Liver (tissue), 9 donors: ENCODE measurements around the gene SMOC1. TPM values are rescaled to one million over a fixed set of nuclear protein-coding genes. Genes with fewer than 3 reads are reported as not detected.

ENCODE experiments used
- DNase-seq: peaks from one replicate; pipeline ENCODE4 v3.0.0-alpha.2; 2017; ENCODE audit warnings: low spot score
- H3K27ac ChIP-seq, 2 donors: one replicate each; pipeline ENCODE4 v1.7.0; 2013; ENCODE audit warnings: inconsistent platforms in 2 of 2, low read length in 2 of 2, control low read depth in 1 of 2, low read depth in 1 of 2, mild to moderate bottlenecking in 1 of 2
- H3K27me3 ChIP-seq, 4 donors: one replicate each; pipeline versions ENCODE4 v1.6.1 to v1.7.0; 2013; ENCODE audit warnings: low read length in 3 of 4, inconsistent platforms in 1 of 4, mild to moderate bottlenecking in 1 of 4, moderate library complexity in 1 of 4; ENCODE audit not compliant: control insufficient read depth in 4 of 4, insufficient read depth in 4 of 4
- H3K36me3 ChIP-seq, 4 donors: one replicate each; pipeline versions ENCODE4 v1.6.1 to v1.7.0; 2013; ENCODE audit warnings: low read length in 3 of 4, mild to moderate bottlenecking in 3 of 4, low read depth in 1 of 4, moderate library complexity in 1 of 4; ENCODE audit not compliant: control insufficient read depth in 4 of 4, insufficient read depth in 3 of 4
- H3K4me1 ChIP-seq, 4 donors: one replicate each; pipeline versions ENCODE4 v1.6.1 to v1.7.0; 2013; ENCODE audit warnings: low read length in 3 of 4, mild to moderate bottlenecking in 3 of 4, moderate library complexity in 1 of 4; ENCODE audit not compliant: control insufficient read depth in 4 of 4, insufficient read depth in 4 of 4
- H3K4me3 ChIP-seq, 3 donors: one replicate each; pipeline versions ENCODE4 v1.6.1 to v1.7.0; 2013; ENCODE audit warnings: low read length in 3 of 3, control low read depth in 1 of 3, low read depth in 1 of 3, mild to moderate bottlenecking in 1 of 3
- H3K9ac ChIP-seq, 2 donors: one replicate each; pipeline ENCODE4 v1.7.0; 2013; ENCODE audit warnings: low read length in 2 of 2, mild to moderate bottlenecking in 2 of 2, moderate library complexity in 2 of 2, control low read depth in 1 of 2, low read depth in 1 of 2
- H3K9me3 ChIP-seq, 4 donors: one replicate each; pipeline versions ENCODE4 v1.6.1 to v1.7.0; 2013; ENCODE audit warnings: low read length in 3 of 4; ENCODE audit not compliant: control insufficient read depth in 4 of 4
- ATF3 ChIP-seq: IDR thresholded peaks from 2 replicates; pipeline ENCODE4 v1.6.1; 2016; ENCODE audit warnings: antibody characterized with exemption
- CTCF ChIP-seq: fragments of 150-350 bp; IDR thresholded peaks from 2 replicates; pipeline ENCODE4 v1.5.1; 2017; ENCODE audit warnings: improper control_type of control experiment, low read depth, low read length; ENCODE audit not compliant: missing input control
- EGR1 ChIP-seq, 2 donors: IDR thresholded peaks; 2 replicates each; pipeline ENCODE4 v1.6.1; 2016 to 2018; ENCODE audit warnings: antibody characterized with exemption in 2 of 2, low read depth in 2 of 2
- FOXA1 ChIP-seq: IDR thresholded peaks from 2 replicates; pipeline ENCODE4 v1.6.1; 2016; ENCODE audit warnings: antibody characterized with exemption
- FOXA2 ChIP-seq: IDR thresholded peaks from 2 replicates; pipeline ENCODE4 v1.6.1; 2016; ENCODE audit warnings: antibody characterized with exemption
- GABPA ChIP-seq, 2 donors: IDR thresholded peaks in 1 of 2; conservative IDR thresholded peaks in 1 of 2; 2 replicates each; pipeline ENCODE4 v1.6.1; 2016; ENCODE audit warnings: antibody characterized with exemption in 2 of 2, mild to moderate bottlenecking in 1 of 2, moderate library complexity in 1 of 2
- HNF4A ChIP-seq, 2 donors: conservative IDR thresholded peaks; 2 replicates each; pipeline ENCODE4 v1.6.1; 2016; ENCODE audit warnings: antibody characterized with exemption in 2 of 2, mild to moderate bottlenecking in 2 of 2
- HNF4G ChIP-seq: IDR thresholded peaks from 2 replicates; pipeline ENCODE4 v1.6.1; 2016; ENCODE audit warnings: antibody characterized with exemption
- JUND ChIP-seq, 2 donors: IDR thresholded peaks; 2 replicates each; pipeline ENCODE4 v1.6.1; 2016; ENCODE audit warnings: antibody characterized with exemption in 2 of 2
- MAX ChIP-seq: IDR thresholded peaks from 2 replicates; pipeline ENCODE4 v1.6.1; 2016; ENCODE audit warnings: antibody characterized with exemption
- NR2F2 ChIP-seq: IDR thresholded peaks from 2 replicates; pipeline ENCODE4 v1.6.1; 2016; ENCODE audit warnings: antibody characterized with exemption
- RAD21 ChIP-seq, 2 donors: IDR thresholded peaks; 2 replicates each; pipeline ENCODE4 v1.6.1; 2016; ENCODE audit warnings: antibody characterized with exemption in 2 of 2, mild to moderate bottlenecking in 2 of 2
- REST ChIP-seq: IDR thresholded peaks from 2 replicates; pipeline ENCODE4 v1.6.1; 2016; ENCODE audit warnings: antibody characterized with exemption, mild to moderate bottlenecking
- RXRA ChIP-seq, 2 donors: IDR thresholded peaks; 2 replicates each; pipeline ENCODE4 v1.6.1; 2017 to 2018; ENCODE audit warnings: antibody characterized with exemption in 2 of 2, mild to moderate bottlenecking in 1 of 2
- SP1 ChIP-seq: IDR thresholded peaks from 2 replicates; pipeline ENCODE4 v1.6.1; 2018; ENCODE audit warnings: antibody characterized with exemption, mild to moderate bottlenecking
- TAF1 ChIP-seq: conservative IDR thresholded peaks from 2 replicates; pipeline ENCODE4 v1.6.1; 2016; ENCODE audit warnings: antibody characterized with exemption, mild to moderate bottlenecking
- YY1 ChIP-seq: IDR thresholded peaks from 2 replicates; pipeline ENCODE4 v1.6.1; 2016; ENCODE audit warnings: antibody characterized with exemption, mild to moderate bottlenecking
- ZBTB33 ChIP-seq: IDR thresholded peaks from 2 replicates; pipeline ENCODE4 v1.6.1; 2016; ENCODE audit warnings: antibody characterized with exemption
- WGBS: extraction: QIAGEN DNeasy Blood & Tissue Kit; methylation state at CpG from one replicate; pipeline ENCODE4 v1.1.7; 2013; 5-methylcytosine and 5-hydroxymethylcytosine counted together
- polyA plus RNA-seq, 2 donors: library from polyadenylated mRNA; stranded (reverse) in 1 of 2; unstranded in 1 of 2; fragments of 200-250 nt in 1 of 2; fragments of >200 nt in 1 of 2; fragmentation: Nextera tagmentation in 1 of 2; extraction: Ambion mirVana in 1 of 2; gene quantifications; one replicate each; pipeline versions ENCODE4 v1.2.1 to v1.2.3, GENCODE V29; 2013 to 2015
- total RNA-seq, 2 donors: library from RNA; depleted of rRNA; stranded (reverse); fragments of >200 nt; gene quantifications; one replicate each; pipeline ENCODE4 v1.2.3, GENCODE V29; 2014
- donor health status: healthy.
- donor health status: healthy.
- donor health status: healthy.
- donor health status: healthy.
- donor health status: healthy.

The SMOC1 gene
- total and polyA plus RNA-seq, 4 donors = 11.2 to 43.7 (median 27.4) TPM

- no peak overlapping the region for H3K4me3 ChIP-seq
- H3K9me3 ChIP-seq = no peaks in the 10 kb centered on the region
- no peak overlapping the region for H3K27ac ChIP-seq
- 92% methylated on average over 15 of the region's 15 CpGs for WGBS
- peaks cover 4 to 61% (median 31%) of the 10 kb centered on the region in 4 donors for H3K36me3 ChIP-seq
- DNase-seq = no peak
- no peak overlapping the region for H3K9ac ChIP-seq
- no peaks in the 10 kb centered on the region for H3K27me3 ChIP-seq
- TF ChIP-seq HNF4A (conservative IDR thresholded peaks at IDR 0.05) (no peak), GABPA (IDR thresholded peaks at IDR 0.05 in 1 of 2, conservative IDR thresholded peaks at IDR 0.05 in 1 of 2) (no peak), ATF3 (no peak), TAF1 (no peak), FOXA1 (no peak), EGR1 (IDR thresholded peaks at IDR 0.05; ENCODE audit: low read depth in 2 of 2) (no peak), YY1 (no peak), MAX (no peak), JUND (IDR thresholded peaks at IDR 0.05) (no peak), FOXA2 (no peak), REST (no peak), SP1 (no peak), HNF4G (no peak), RAD21 (IDR thresholded peaks at IDR 0.05) (no peak), CTCF (no peak), NR2F2 (no peak)
- peaks cover 0 to 12% (median 8%) of the 10 kb centered on the region in 4 donors for H3K4me1 ChIP-seq
Measured at GRCh38 chr14:70022771-70023445, 143.7 kb downstream of the SMOC1 start.

GRCh38 chr14:70023871-70024270, 144.7 kb downstream of the SMOC1 start:
- 42% methylated on average over 1 of the region's 1 CpG for WGBS
- DNase-seq = no peak
- TF ChIP-seq JUND (IDR thresholded peaks at IDR 0.05) = no peak
- no peak for TF ChIP-seq HNF4A (conservative IDR thresholded peaks at IDR 0.05)
- TF ChIP-seq MAX = no peak
- no peak for TF ChIP-seq ATF3
- TF ChIP-seq REST = no peak
- TF ChIP-seq RXRA (IDR thresholded peaks at IDR 0.05) = no peak
- no peak for TF ChIP-seq TAF1
- no peak for TF ChIP-seq FOXA2
- no peak for TF ChIP-seq GABPA (IDR thresholded peaks at IDR 0.05 in 1 of 2, conservative IDR thresholded peaks at IDR 0.05 in 1 of 2)
- no peak for TF ChIP-seq EGR1 (IDR thresholded peaks at IDR 0.05; ENCODE audit: low read depth in 2 of 2)
- no peak for TF ChIP-seq RAD21 (IDR thresholded peaks at IDR 0.05)
- no peak for TF ChIP-seq SP1
- no peak for TF ChIP-seq HNF4G
- no peak for TF ChIP-seq FOXA1
- no peak for TF ChIP-seq NR2F2
- TF ChIP-seq ZBTB33 = no peak
- TF ChIP-seq YY1 = no peak

More at GRCh38 chr14:70023871-70024270, 144.7 kb downstream of the SMOC1 start:
- Histone ChIP-seq H3K9me3 (no peaks in the 10 kb centered on the region), H3K27me3 (no peaks in the 10 kb centered on the region), H3K27ac (no peak overlapping the region), H3K36me3 (peaks cover 4 to 61% (median 31%) of the 10 kb centered on the region in 4 donors), H3K9ac (no peak overlapping the region), H3K4me1 (peaks cover 2 to 14% (median 9%) of the 10 kb centered on the region in 4 donors), H3K4me3 (no peak overlapping the region)
